GM12891 (cell line): ENCODE measurements around the gene NENF.

Experiments
- POLR2A ChIP-seq: IDR thresholded peaks from 2 replicates; pipeline ENCODE4 v1.6.1; 2011; ENCODE audit warnings: low read depth, low read length, control low read depth
- POLR2AphosphoS5 ChIP-seq: IDR thresholded peaks from 2 replicates; pipeline ENCODE4 v1.6.1; 2011; ENCODE audit warnings: low read depth, low read length, control low read depth

DNA sequence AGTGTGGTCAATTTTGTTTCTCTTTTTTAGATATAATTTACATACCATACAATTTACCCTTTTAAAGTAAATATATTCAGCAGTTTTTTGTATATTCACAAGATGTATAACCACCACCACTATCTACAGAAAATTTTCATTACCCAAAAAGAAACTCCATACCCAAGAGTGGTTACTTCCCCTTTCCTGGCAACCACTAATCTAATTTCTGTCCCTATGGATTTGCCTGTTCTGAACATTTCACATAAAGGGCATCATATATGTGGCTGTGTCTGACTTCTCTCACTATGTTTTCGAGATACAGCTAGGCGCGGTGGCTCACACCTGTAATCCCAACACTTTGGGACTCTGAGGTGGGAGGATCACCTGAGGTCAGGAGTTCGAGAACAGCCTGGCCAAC lies 31.7 kb upstream of the NENF start:
- TF ChIP-seq POLR2A: no peak
- TF ChIP-seq POLR2AphosphoS5: no peak
